DND-41 (cell line): ENCODE results near the gene MED22.

Experiments
- ATAC-seq: fragments of 200-7000 bp; cut with Tn5 transposase; 3 replicates; pipeline ENCODE4 v1.9.1; 2021; ENCODE audit warnings: low read depth; ENCODE audit not compliant: insufficient read depth
- DNase-seq: peaks from one replicate; pipeline ENCODE4 v3.0.0-alpha.2; 2020
- H2AFZ ChIP-seq: 2 replicates; pipeline ENCODE4 v1.6.0; 2012; ENCODE audit warnings: low read depth, low read length
- H3K27ac ChIP-seq: 2 replicates; pipeline ENCODE4 v1.5.1; 2012; ENCODE audit warnings: low read length, inconsistent platforms
- H3K27me3 ChIP-seq: fragments of 200-600 bp; sonication (generic); 2 replicates; pipeline ENCODE4 v1.6.0; 2012; ENCODE audit warnings: low read length, mild to moderate bottlenecking, inconsistent platforms; ENCODE audit not compliant: insufficient read depth, poor library complexity
- H3K36me3 ChIP-seq: 2 replicates; pipeline ENCODE4 v1.5.1; 2012; ENCODE audit warnings: low read length, inconsistent platforms; ENCODE audit not compliant: insufficient read depth
- H3K4me1 ChIP-seq: 2 replicates; pipeline ENCODE4 v1.5.1; 2012; ENCODE audit warnings: mild to moderate bottlenecking, low read length; ENCODE audit not compliant: insufficient read depth
- H3K4me2 ChIP-seq: 2 replicates; pipeline ENCODE4 v1.6.0; 2012; ENCODE audit warnings: mild to moderate bottlenecking, moderate library complexity, low read length, inconsistent platforms; ENCODE audit not compliant: insufficient read depth
- H3K4me3 ChIP-seq, 2 experiments: fragments of 200-600 bp in 1 of 2; shearing (Covaris generic) in 1 of 2; 2 replicates each; pipeline ENCODE4 v1.5.1; 2012 to 2016; ENCODE audit warnings: inconsistent platforms in 2 of 2, low read length in 2 of 2, mild to moderate bottlenecking in 2 of 2, low read depth in 1 of 2, moderate library complexity in 1 of 2
- H3K79me2 ChIP-seq: 2 replicates; pipeline ENCODE4 v1.6.0; 2012; ENCODE audit warnings: low read length, inconsistent platforms; ENCODE audit not compliant: insufficient read depth
- H3K9ac ChIP-seq: 2 replicates; pipeline ENCODE4 v1.6.0; 2012; ENCODE audit warnings: low read depth, mild to moderate bottlenecking, inconsistent platforms, low read length, moderate library complexity
- H3K9me3 ChIP-seq: 2 replicates; pipeline ENCODE4 v1.5.1; 2012; ENCODE audit warnings: low read length, moderate library complexity, mild to moderate bottlenecking, inconsistent platforms; ENCODE audit not compliant: insufficient read depth, severe bottlenecking
- H4K20me1 ChIP-seq: 2 replicates; pipeline ENCODE4 v1.6.0; 2012; ENCODE audit warnings: low read length; ENCODE audit not compliant: insufficient read depth
- CTCF ChIP-seq: IDR thresholded peaks from 2 replicates; pipeline ENCODE4 v1.5.1; 2012; ENCODE audit warnings: borderline replicate concordance, low read length, moderate library complexity, mild to moderate bottlenecking; ENCODE audit not compliant: poor library complexity, severe bottlenecking; ENCODE audit errors: extremely low read depth
- EZH2 ChIP-seq: IDR thresholded peaks from 3 replicates; pipeline ENCODE4 v1.6.1; 2012; ENCODE audit warnings: borderline replicate concordance, low read depth, mild to moderate bottlenecking, moderate library complexity, low read length, inconsistent platforms; ENCODE audit not compliant: severe bottlenecking

MED22 gene

GRCh38 chr9:133368249-133368881 lies 20.4 kb upstream of the MED22 start:
- DNase-seq, result no peak
- Histone ChIP-seq H4K20me1 (peaks cover 80% of the 10 kb centered on the region), H3K4me1 (peaks cover 14% of the 10 kb centered on the region), H3K27ac (no peak overlapping the region), H3K27me3 (no peaks in the 10 kb centered on the region), H3K36me3 (peaks cover 88% of the 10 kb centered on the region), H2AFZ (no peak overlapping the region), H3K4me2 (no peak overlapping the region), H3K9me3 (no peaks in the 10 kb centered on the region), H3K4me3 (no peak overlapping the region), H3K9ac (no peak overlapping the region), H3K79me2 (peaks cover 80% of the 10 kb centered on the region)
- TF ChIP-seq EZH2 (no peak), CTCF (no peak)
- ATAC-seq, result no peak

- Histone ChIP-seq H3K4me1 (peaks cover 8% of the 10 kb centered on the region), H3K9ac (no peak overlapping the region), H3K4me3 (no peak overlapping the region), H3K9me3 (no peaks in the 10 kb centered on the region), H3K79me2 (peaks cover 75% of the 10 kb centered on the region), H4K20me1 (peaks cover 74% of the 10 kb centered on the region), H3K36me3 (peaks cover 88% of the 10 kb centered on the region), H2AFZ (no peak overlapping the region), H3K27ac (no peak overlapping the region), H3K4me2 (no peak overlapping the region), H3K27me3 (no peaks in the 10 kb centered on the region)
- DNase-seq (no peak), ATAC-seq (no peak)
- TF ChIP-seq EZH2 (no peak), CTCF (no peak)
Measured at GRCh38 chr9:133367778-133368177, 19.8 kb upstream of the MED22 start.

GRCh38 chr9:133367221-133367620 lies 19.3 kb upstream of the MED22 start:
- peaks cover 89% of the 10 kb centered on the region for H3K36me3 ChIP-seq
- peaks cover 68% of the 10 kb centered on the region for H4K20me1 ChIP-seq

More at GRCh38 chr9:133367221-133367620, 19.3 kb upstream of the MED22 start:
- no peak overlapping the region for H3K4me3 ChIP-seq
- no peaks in the 10 kb centered on the region for H3K27me3 ChIP-seq
- H3K9me3 ChIP-seq, result no peaks in the 10 kb centered on the region
- no peak overlapping the region for H3K27ac ChIP-seq
- H3K79me2 ChIP-seq, result peaks cover 69% of the 10 kb centered on the region
- no peak overlapping the region for H3K4me2 ChIP-seq
- peaks cover 4% of the 10 kb centered on the region for H3K4me1 ChIP-seq
- TF ChIP-seq EZH2 (no peak), CTCF (no peak)
- no peak overlapping the region for H2AFZ ChIP-seq
- ATAC-seq (no peak), DNase-seq (no peak)
- H3K9ac ChIP-seq, result no peak overlapping the region
